ENCODE data around the gene FAM3A.
"Not testable (repeated sequence)": the region's sequence is repeated elsewhere in the genome, so short reads cannot be mapped to it uniquely, and the experiment has no call there.

- TF ChIP-seq CTCF (IDR thresholded peaks at IDR 0.05 in 2 of 3, conservative IDR thresholded peaks at IDR 0.05 in 1 of 3; ENCODE audit: borderline replicate concordance in 1 of 3, insufficient read depth in 1 of 3, low read depth in 2 of 3, low read length in 2 of 3); EZH2 (IDR thresholded peaks at IDR 0.05); REST (IDR thresholded peaks at IDR 0.05; ENCODE audit: low read depth); POLR2A (IDR thresholded peaks at IDR 0.05; ENCODE audit: borderline replicate concordance, extremely low read depth, insufficient read depth, insufficient read length); ELF1 (IDR thresholded peaks at IDR 0.05; ENCODE audit: borderline replicate concordance, low read depth); SP1 (IDR thresholded peaks at IDR 0.05; ENCODE audit: low read depth); RAD21 (IDR thresholded peaks at IDR 0.05; ENCODE audit: low read depth); ZNF274 (IDR thresholded peaks at IDR 0.05; ENCODE audit: low read depth, low read length); SIN3A (IDR thresholded peaks at IDR 0.05; ENCODE audit: low read depth): not testable (repeated sequence)
Observed at GRCh38 chrX:154558060-154558690, 42.1 kb upstream of the FAM3A start.
